ENCODE measurements around the gene RASGRF1.

RASGRF1 gene

DNA sequence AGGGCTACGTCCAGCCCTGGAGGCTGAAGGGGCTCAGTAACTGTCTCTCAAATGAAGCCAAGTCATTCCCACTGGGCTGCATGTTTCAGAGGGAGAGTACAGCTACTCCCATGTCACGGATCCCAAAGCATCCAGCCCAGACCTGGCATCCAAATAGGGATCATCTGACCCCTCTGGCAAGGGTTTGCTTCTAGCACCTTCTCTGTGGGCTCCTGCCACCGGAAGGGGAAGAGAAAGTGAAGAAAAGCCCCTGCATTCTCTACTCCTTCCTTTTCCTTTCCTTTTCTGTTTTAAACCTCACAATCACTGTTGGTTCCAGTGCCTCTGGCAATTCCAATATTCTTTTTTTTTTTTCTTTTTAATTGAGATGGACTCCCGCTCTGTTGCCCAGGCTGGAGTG, 81.2 kb downstream of the RASGRF1 start:
- no peak overlapping the region for H3K4me3 ChIP-seq (ENCODE audit: insufficient read length, low read depth)
- H3K9me3 ChIP-seq (ENCODE audit: insufficient read depth, low read length) = no peaks in the 10 kb centered on the region
- H3K4me1 ChIP-seq (ENCODE audit: insufficient read depth, insufficient read length) = peaks cover 6% of the 10 kb centered on the region
- no peak overlapping the region for H3K9ac ChIP-seq (ENCODE audit: insufficient read length, low read depth)
- no peaks in the 10 kb centered on the region for H3K27me3 ChIP-seq (ENCODE audit: insufficient read depth, insufficient read length)
- H3K36me3 ChIP-seq (ENCODE audit: insufficient read depth, insufficient read length, low read length) = no peaks in the 10 kb centered on the region
- DNase-seq (ENCODE audit: low read depth, low spot score) = no peak
- TF ChIP-seq SUZ12 (IDR thresholded peaks at IDR 0.05; ENCODE audit: extremely low read depth, insufficient read depth, insufficient read length) (no peak), YY1 (IDR thresholded peaks at IDR 0.05; ENCODE audit: insufficient read depth, insufficient read length) (no peak), ZNF274 (IDR thresholded peaks at IDR 0.05; ENCODE audit: low read depth, low read length) (no peak)

DNA sequence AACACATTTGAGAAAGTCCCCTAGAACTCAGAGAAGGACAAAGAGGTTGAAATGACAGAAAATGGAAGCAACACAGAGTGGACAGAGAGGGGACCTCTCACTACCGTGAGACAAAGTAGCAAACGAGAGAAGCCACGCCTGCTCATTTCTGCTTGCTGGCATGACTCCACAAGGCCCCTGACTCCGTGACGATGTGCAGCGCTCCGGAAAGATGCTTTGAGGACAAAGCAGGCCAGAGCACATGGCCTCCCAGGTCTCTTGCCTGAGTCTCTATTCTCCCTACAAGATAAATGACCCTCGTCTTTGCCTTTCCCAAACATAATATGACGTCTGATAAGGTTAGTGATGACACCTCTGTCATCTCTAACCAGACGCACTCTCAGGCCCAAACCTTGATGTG, 81.9 kb downstream of the RASGRF1 start:
- Histone ChIP-seq H3K4me3 (ENCODE audit: insufficient read length, low read depth) (no peak overlapping the region), H3K9me3 (ENCODE audit: insufficient read depth, low read length) (no peaks in the 10 kb centered on the region)

DNA sequence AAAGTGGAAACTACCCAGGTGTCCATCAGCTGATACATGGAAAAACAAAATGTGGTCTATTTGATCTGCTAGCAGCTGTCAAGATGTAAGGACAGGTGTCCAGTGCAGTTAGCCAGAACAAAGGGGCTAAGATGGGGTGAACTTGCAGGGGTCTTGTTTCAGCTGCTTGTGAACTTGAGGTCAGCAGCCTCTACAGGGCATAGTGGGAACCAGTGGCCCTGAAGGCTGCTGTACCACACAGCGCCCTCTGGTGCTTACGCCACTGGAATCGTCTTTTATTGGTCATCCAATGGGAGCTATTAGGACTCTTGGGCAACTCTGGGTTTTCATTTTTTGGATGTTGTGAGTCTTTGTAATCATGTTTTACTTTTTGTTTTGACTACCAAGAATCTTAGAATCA, 83.5 kb downstream of the RASGRF1 start:
- no peaks in the 10 kb centered on the region for H3K27me3 ChIP-seq (ENCODE audit: insufficient read depth, insufficient read length)
- no peaks in the 10 kb centered on the region for H3K9me3 ChIP-seq (ENCODE audit: insufficient read depth, low read length)
- DNase-seq (ENCODE audit: low read depth, low spot score) = peak; percentile 71
- TF ChIP-seq ZNF274 (IDR thresholded peaks at IDR 0.05; ENCODE audit: low read depth, low read length) (no peak), SUZ12 (IDR thresholded peaks at IDR 0.05; ENCODE audit: extremely low read depth, insufficient read depth, insufficient read length) (no peak), YY1 (IDR thresholded peaks at IDR 0.05; ENCODE audit: insufficient read depth, insufficient read length) (no peak)
- H3K4me1 ChIP-seq (ENCODE audit: insufficient read depth, insufficient read length) = peaks cover 11% of the 10 kb centered on the region
- H3K36me3 ChIP-seq (ENCODE audit: insufficient read depth, insufficient read length, low read length) = no peaks in the 10 kb centered on the region
- H3K9ac ChIP-seq (ENCODE audit: insufficient read length, low read depth) = no peak overlapping the region
- H3K4me3 ChIP-seq (ENCODE audit: insufficient read length, low read depth) = no peak overlapping the region

More for the DNA sequence above, 81.9 kb downstream of the RASGRF1 start:
- DNase-seq (ENCODE audit: low read depth, low spot score) = no peak
- no peak for TF ChIP-seq ZNF274 (IDR thresholded peaks at IDR 0.05; ENCODE audit: low read depth, low read length)
- no peak for TF ChIP-seq YY1 (IDR thresholded peaks at IDR 0.05; ENCODE audit: insufficient read depth, insufficient read length)
- no peak for TF ChIP-seq SUZ12 (IDR thresholded peaks at IDR 0.05; ENCODE audit: extremely low read depth, insufficient read depth, insufficient read length)
- Histone ChIP-seq H3K27me3 (ENCODE audit: insufficient read depth, insufficient read length) (no peaks in the 10 kb centered on the region), H3K4me1 (ENCODE audit: insufficient read depth, insufficient read length) (peaks cover 7% of the 10 kb centered on the region), H3K36me3 (ENCODE audit: insufficient read depth, insufficient read length, low read length) (no peaks in the 10 kb centered on the region), H3K9ac (ENCODE audit: insufficient read length, low read depth) (no peak overlapping the region)

DNA sequence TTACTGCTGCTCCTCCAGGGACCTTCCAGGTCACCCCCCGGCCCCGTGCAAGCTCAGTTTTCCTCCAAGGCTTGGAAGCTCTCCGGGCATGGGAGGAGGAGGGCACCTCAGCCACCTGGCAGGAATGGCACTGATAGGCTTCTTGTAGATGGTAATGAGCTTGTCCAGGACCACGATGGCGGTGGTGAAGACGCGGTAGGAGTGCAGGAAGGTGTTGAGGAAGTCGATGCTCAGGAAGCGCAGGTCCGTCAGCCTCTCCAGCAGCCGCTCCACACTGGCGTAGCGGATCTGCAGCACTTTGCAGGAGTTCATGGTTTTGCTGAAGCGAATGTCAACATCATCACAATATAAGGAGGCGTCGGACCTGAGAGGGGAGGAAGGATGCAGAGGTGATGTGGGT, 84.5 kb downstream of the RASGRF1 start:
- no peaks in the 10 kb centered on the region for H3K36me3 ChIP-seq (ENCODE audit: insufficient read depth, insufficient read length, low read length)
- H3K4me3 ChIP-seq (ENCODE audit: insufficient read length, low read depth) = no peak overlapping the region
- peaks cover 11% of the 10 kb centered on the region for H3K4me1 ChIP-seq (ENCODE audit: insufficient read depth, insufficient read length)
- no peaks in the 10 kb centered on the region for H3K9me3 ChIP-seq (ENCODE audit: insufficient read depth, low read length)
- H3K9ac ChIP-seq (ENCODE audit: insufficient read length, low read depth) = no peak overlapping the region
- no peak for DNase-seq (ENCODE audit: low read depth, low spot score)
- no peaks in the 10 kb centered on the region for H3K27me3 ChIP-seq (ENCODE audit: insufficient read depth, insufficient read length)
- TF ChIP-seq YY1 (IDR thresholded peaks at IDR 0.05; ENCODE audit: insufficient read depth, insufficient read length) (no peak), ZNF274 (IDR thresholded peaks at IDR 0.05; ENCODE audit: low read depth, low read length) (no peak), SUZ12 (IDR thresholded peaks at IDR 0.05; ENCODE audit: extremely low read depth, insufficient read depth, insufficient read length) (no peak)

DNA sequence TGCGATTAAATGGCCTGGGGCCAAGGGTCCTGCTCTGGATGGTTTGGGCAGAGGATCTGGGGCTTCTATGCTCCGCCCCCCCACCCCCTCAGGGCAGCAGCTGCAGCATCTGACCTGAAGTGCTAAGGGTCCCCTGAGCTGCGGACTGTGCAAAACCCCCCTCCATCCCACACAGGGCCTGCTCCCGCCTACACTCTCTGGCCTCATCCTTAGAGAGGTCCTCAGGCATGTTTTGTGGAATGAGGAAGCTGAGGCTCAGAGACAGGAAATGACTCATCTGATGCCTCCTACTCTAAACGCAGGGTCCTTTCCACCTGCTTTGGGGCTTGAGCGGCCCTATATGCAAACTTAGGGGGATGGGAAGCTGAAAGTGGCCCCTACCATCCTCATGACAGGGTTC, 86.2 kb downstream of the RASGRF1 start:
- Histone ChIP-seq H3K9ac (ENCODE audit: insufficient read length, low read depth) (no peak overlapping the region), H3K36me3 (ENCODE audit: insufficient read depth, insufficient read length, low read length) (no peaks in the 10 kb centered on the region), H3K9me3 (ENCODE audit: insufficient read depth, low read length) (no peaks in the 10 kb centered on the region), H3K27me3 (ENCODE audit: insufficient read depth, insufficient read length) (no peaks in the 10 kb centered on the region), H3K4me1 (ENCODE audit: insufficient read depth, insufficient read length) (peaks cover 14% of the 10 kb centered on the region), H3K4me3 (ENCODE audit: insufficient read length, low read depth) (no peak overlapping the region)
- DNase-seq (ENCODE audit: low read depth, low spot score) = peak; percentile 72
- no peak for TF ChIP-seq YY1 (IDR thresholded peaks at IDR 0.05; ENCODE audit: insufficient read depth, insufficient read length)
- no peak for TF ChIP-seq SUZ12 (IDR thresholded peaks at IDR 0.05; ENCODE audit: extremely low read depth, insufficient read depth, insufficient read length)
- no peak for TF ChIP-seq ZNF274 (IDR thresholded peaks at IDR 0.05; ENCODE audit: low read depth, low read length)

DNA sequence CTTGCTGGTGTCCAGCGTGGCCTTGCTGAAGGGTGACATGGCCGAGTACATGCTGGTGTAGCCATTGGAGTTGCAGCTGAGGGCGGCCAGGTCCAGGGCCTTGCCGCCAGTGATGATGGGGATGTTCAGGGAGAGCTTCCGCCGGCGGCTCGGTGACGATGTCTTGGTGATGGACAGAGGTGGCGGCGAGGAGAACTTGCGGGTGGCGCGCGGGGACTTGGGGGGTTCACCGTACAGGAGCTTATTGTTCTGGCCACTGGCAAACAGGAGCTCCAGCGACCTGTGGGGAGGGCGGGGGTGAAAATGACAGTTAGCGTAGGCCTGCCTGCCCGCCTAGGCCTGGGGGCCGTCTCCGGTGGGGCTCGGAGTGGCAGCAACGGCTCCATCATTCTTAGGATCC, 86.7 kb downstream of the RASGRF1 start:
- H3K4me3 ChIP-seq (ENCODE audit: insufficient read length, low read depth) = no peak overlapping the region
- no peaks in the 10 kb centered on the region for H3K9me3 ChIP-seq (ENCODE audit: insufficient read depth, low read length)
- DNase-seq (ENCODE audit: low read depth, low spot score) = no peak
- no peak overlapping the region for H3K9ac ChIP-seq (ENCODE audit: insufficient read length, low read depth)
- H3K36me3 ChIP-seq (ENCODE audit: insufficient read depth, insufficient read length, low read length) = no peaks in the 10 kb centered on the region
- peaks cover 14% of the 10 kb centered on the region for H3K4me1 ChIP-seq (ENCODE audit: insufficient read depth, insufficient read length)
- TF ChIP-seq YY1 (IDR thresholded peaks at IDR 0.05; ENCODE audit: insufficient read depth, insufficient read length) (no peak), SUZ12 (IDR thresholded peaks at IDR 0.05; ENCODE audit: extremely low read depth, insufficient read depth, insufficient read length) (no peak), ZNF274 (IDR thresholded peaks at IDR 0.05; ENCODE audit: low read depth, low read length) (no peak)
- no peaks in the 10 kb centered on the region for H3K27me3 ChIP-seq (ENCODE audit: insufficient read depth, insufficient read length)

DNA sequence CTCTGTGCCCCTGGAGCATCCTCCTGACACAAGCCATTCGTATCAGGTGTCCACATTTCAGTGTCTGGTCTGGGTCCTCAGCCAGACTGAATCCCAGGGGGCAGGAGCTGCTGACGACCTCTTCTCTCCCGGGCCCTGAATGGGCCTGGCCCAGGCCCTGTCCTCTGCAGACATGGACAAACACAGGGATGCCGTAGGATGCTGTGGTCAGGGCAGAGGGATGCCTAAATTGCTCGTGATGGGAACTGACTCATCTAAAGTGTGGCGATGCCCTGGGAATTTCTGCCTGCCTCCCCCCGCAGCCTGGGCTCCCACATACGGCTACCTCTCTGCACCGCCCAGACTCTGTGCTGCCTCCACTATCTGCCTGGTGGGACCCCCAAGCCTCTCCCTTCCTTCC, 87.3 kb downstream of the RASGRF1 start:
- TF ChIP-seq ZNF274 (IDR thresholded peaks at IDR 0.05; ENCODE audit: low read depth, low read length) = no peak
- no peak for TF ChIP-seq SUZ12 (IDR thresholded peaks at IDR 0.05; ENCODE audit: extremely low read depth, insufficient read depth, insufficient read length)
- TF ChIP-seq YY1 (IDR thresholded peaks at IDR 0.05; ENCODE audit: insufficient read depth, insufficient read length) = no peak
- DNase-seq (ENCODE audit: low read depth, low spot score) = no peak

More for the DNA sequence above, 87.3 kb downstream of the RASGRF1 start:
- peaks cover 14% of the 10 kb centered on the region for H3K4me1 ChIP-seq (ENCODE audit: insufficient read depth, insufficient read length)
- H3K4me3 ChIP-seq (ENCODE audit: insufficient read length, low read depth) = no peak overlapping the region
- H3K9ac ChIP-seq (ENCODE audit: insufficient read length, low read depth) = no peak overlapping the region
- H3K27me3 ChIP-seq (ENCODE audit: insufficient read depth, insufficient read length) = no peaks in the 10 kb centered on the region
- no peaks in the 10 kb centered on the region for H3K9me3 ChIP-seq (ENCODE audit: insufficient read depth, low read length)
- H3K36me3 ChIP-seq (ENCODE audit: insufficient read depth, insufficient read length, low read length) = no peaks in the 10 kb centered on the region

Data from NT2/D1 (cell line).